ENCODE measurements around the gene RER1. TPM values are rescaled to one million over a fixed set of nuclear protein-coding genes. Genes with fewer than 3 reads are reported as not detected.
A peak's percentile ranks its signal among the peaks of the same experiment; 100 is the strongest.

RER1 gene
- total and polyA plus RNA-seq, 9 donors, result 51.0 to 224 (median 99.0) TPM

DNA sequence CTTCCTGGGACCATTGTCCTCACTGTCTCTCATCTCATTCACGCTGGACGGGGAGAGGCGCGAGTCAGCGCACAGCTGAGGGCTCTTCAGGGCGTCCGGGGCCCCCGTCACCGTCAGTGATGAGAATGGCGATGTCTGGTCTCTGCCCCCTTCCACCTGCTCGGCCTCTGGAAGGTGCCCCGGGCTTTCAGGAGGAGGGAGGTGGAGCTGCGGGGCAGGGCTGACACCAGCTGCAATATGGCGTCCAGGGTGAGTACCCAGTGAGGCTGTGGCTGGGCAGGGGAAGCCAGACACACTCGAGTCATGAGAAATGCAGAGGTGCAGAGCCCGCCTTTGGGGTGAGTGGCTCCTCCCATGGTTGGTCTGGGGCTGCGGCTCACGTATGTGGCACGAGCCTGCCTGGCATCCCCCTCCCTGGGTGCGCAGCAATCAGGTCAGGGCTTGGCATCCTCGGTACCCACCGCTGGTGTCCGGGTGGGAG lies 15.3 kb upstream of the RER1 start:
- DNase-seq, result peak in 2 of 5 donors; percentile 18 to 31
- Histone ChIP-seq H3K27me3 (no peaks in the 10 kb centered on the region), H3K27ac (no peak overlapping the region), H3K9me3 (no peaks in the 10 kb centered on the region), H3K4me1 (ENCODE audit: insufficient read depth) (peaks cover 1% of the 10 kb centered on the region), H3K36me3 (no peaks in the 10 kb centered on the region), H3K4me3 (no peak overlapping the region)
- intact Hi-C loops (cut with DNase I), result loop anchor here in 1 of 4 donors (5.0 kb wide), 1 partner anchor 199 kb away; no protein-coding TSS in a partner anchor
- no peak for TF ChIP-seq EP300 (IDR thresholded peaks at IDR 0.05)
- TF ChIP-seq POLR2A (IDR thresholded peaks at IDR 0.05), result no peak
- TF ChIP-seq, protein P1, sequence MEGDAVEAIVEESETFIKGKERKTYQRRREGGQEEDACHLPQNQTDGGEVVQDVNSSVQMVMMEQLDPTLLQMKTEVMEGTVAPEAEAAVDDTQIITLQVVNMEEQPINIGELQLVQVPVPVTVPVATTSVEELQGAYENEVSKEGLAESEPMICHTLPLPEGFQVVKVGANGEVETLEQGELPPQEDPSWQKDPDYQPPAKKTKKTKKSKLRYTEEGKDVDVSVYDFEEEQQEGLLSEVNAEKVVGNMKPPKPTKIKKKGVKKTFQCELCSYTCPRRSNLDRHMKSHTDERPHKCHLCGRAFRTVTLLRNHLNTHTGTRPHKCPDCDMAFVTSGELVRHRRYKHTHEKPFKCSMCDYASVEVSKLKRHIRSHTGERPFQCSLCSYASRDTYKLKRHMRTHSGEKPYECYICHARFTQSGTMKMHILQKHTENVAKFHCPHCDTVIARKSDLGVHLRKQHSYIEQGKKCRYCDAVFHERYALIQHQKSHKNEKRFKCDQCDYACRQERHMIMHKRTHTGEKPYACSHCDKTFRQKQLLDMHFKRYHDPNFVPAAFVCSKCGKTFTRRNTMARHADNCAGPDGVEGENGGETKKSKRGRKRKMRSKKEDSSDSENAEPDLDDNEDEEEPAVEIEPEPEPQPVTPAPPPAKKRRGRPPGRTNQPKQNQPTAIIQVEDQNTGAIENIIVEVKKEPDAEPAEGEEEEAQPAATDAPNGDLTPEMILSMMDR (IDR thresholded peaks at IDR 0.05), result no peak
- 82 to 89% (median 89%) methylated on average over 23 of the region's 23 CpGs for WGBS, 3 donors

DNA sequence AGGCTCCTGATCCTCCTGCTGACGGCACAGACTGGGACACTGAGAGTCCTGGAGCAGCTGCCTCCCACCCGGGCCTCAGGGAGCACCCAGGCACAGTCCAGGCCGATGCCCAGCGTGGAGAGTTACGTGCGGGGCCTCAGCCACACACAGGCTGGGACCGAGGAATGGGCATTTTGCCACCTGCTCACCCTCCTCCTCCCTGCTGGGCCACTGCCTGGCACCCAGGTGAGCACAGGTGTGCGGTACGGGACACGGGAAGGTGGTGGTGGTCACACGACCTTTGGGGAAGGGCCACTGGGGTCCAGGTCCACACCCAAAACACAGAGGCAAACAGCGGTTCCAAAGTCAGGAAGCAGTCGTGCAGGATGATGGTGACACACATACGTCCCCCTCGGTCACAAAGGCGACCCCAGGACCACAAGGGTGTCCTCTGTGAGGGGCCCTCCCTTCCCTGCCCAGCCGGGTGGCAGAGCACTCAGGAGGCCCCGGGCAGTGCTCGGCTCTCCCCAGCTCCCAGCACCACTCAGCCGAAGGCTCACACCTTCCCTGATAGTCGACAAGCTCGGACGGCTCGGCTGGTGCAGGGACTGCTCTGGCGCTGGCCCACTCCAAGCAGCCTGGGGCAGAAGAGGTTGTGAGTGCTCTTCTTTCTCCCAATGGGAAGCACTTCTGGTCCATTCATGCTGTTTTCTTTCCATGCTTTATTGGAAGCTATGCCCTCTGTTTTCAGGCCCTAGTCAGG lies 14.5 kb upstream of the RER1 start:
- intact Hi-C loops (cut with DNase I), result loop anchor here in 1 of 4 donors (5.0 kb wide), 1 partner anchor 200 kb away; no protein-coding TSS in a partner anchor
- no peaks in the 10 kb centered on the region for H3K9me3 ChIP-seq
- peaks cover 4% of the 10 kb centered on the region for H3K4me1 ChIP-seq (ENCODE audit: insufficient read depth)
- H3K36me3 ChIP-seq, result no peaks in the 10 kb centered on the region
- WGBS, 3 donors, result 72 to 84% (median 81%) methylated on average over 23 to 25 of the region's 25 CpGs
- H3K4me3 ChIP-seq, result no peak overlapping the region
- DNase-seq, result peak in 2 of 5 donors; percentile 23 to 40
- H3K27ac ChIP-seq, result no peak overlapping the region
- H3K27me3 ChIP-seq, result no peaks in the 10 kb centered on the region
- TF ChIP-seq EP300 (IDR thresholded peaks at IDR 0.05) (no peak), POLR2A (IDR thresholded peaks at IDR 0.05) (no peak)
- TF ChIP-seq, protein P1 (IDR thresholded peaks at IDR 0.05), result no peak

DNA sequence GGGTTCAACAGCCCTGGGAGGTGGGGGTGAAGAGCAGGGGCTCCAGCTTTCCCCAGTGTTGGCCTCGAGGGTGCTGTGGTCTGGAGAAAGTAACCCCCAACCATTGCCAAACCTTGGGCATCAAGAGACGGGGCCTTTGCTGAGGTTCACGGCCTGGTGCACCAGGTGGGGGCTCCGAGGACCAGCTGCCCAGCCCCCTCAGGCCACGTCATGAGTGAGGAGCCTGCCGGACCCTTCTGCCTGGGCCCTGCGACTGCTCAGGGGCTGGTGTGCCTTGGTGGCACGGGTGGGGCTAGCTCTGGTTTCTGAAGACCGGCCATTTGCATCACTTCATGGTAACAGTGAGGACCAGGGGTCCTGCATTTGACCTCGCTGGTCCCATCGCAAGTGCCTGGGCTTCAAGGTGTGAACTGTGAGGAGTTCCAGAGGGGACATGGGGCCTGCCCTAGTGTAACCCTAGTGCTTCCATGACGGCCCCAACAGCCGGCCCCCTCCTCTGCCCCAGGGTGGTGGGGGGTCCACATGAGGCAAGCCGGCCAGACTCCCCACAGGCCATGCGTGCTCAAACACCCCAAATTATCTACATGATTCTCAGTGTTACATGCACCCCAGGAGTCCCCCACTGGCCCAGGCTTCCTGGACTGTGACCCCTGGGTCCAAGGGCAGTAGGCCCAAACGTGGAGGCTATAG lies 13.7 kb upstream of the RER1 start:
- peak in 2 of 5 donors; percentile 16 to 33 for DNase-seq
- Histone ChIP-seq H3K4me3 (no peak overlapping the region), H3K9me3 (no peaks in the 10 kb centered on the region), H3K4me1 (ENCODE audit: insufficient read depth) (peaks cover 4% of the 10 kb centered on the region), H3K27ac (no peak overlapping the region), H3K27me3 (no peaks in the 10 kb centered on the region), H3K36me3 (no peaks in the 10 kb centered on the region)
- no peak for TF ChIP-seq POLR2A (IDR thresholded peaks at IDR 0.05)
- no peak for TF ChIP-seq EP300 (IDR thresholded peaks at IDR 0.05)
- TF ChIP-seq, protein P1 (IDR thresholded peaks at IDR 0.05), result no peak
- whole genome bisulfite sequencing, 3 donors, result 77 to 83% (median 82%) methylated on average over 15 to 16 of the region's 16 CpGs
- intact Hi-C loops (cut with DNase I), result loop anchor here in 1 of 4 donors (5.0 kb wide), 1 partner anchor 201 kb away; no protein-coding TSS in a partner anchor

DNA sequence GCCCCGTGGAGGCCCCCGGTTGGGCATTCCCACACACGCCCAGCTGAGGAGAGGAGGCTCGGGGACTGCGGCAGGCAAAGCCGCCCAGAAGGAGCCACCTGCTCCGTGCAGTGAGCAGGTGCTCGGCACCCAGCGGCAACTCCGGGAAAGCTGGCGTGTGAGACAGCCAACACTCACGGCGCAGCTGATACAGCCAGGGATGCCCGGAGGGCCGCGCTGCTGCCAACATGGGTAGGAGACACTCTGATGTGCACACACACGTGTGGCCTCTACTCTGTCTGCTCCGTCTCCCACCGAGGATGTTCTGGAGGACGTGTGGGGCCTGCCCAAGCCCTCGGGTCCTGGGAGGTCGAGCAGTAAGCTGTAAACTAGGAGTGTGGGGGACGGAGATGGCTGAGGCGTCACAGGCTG lies 13.2 kb upstream of the RER1 start:
- DNase-seq, result peak in 2 of 5 donors; percentile 15 to 33
- H3K27ac ChIP-seq, result no peak overlapping the region
- H3K4me1 ChIP-seq (ENCODE audit: insufficient read depth), result peaks cover 4% of the 10 kb centered on the region
- H3K27me3 ChIP-seq, result no peaks in the 10 kb centered on the region
- intact Hi-C loops (cut with DNase I), result loop anchor here in 1 of 4 donors (5.0 kb wide), 1 partner anchor 201 kb away; no protein-coding TSS in a partner anchor
- no peaks in the 10 kb centered on the region for H3K36me3 ChIP-seq
- no peaks in the 10 kb centered on the region for H3K9me3 ChIP-seq
- no peak overlapping the region for H3K4me3 ChIP-seq
- 76 to 86% (median 85%) methylated on average over 24 of the region's 24 CpGs for WGBS, 3 donors
- no peak for TF ChIP-seq EP300 (IDR thresholded peaks at IDR 0.05)
- TF ChIP-seq, protein P1 (IDR thresholded peaks at IDR 0.05), result no peak
- no peak for TF ChIP-seq POLR2A (IDR thresholded peaks at IDR 0.05)
